Thymus (tissue), 11 donors: Measurements from ENCODE around the gene NEK9. TPM values are rescaled to one million over a fixed set of nuclear protein-coding genes. Genes with fewer than 3 reads are reported as not detected.
A peak's percentile ranks its signal among the peaks of the same experiment; 100 is the strongest.
"Not testable (repeated sequence)": the region's sequence is repeated elsewhere in the genome, so short reads cannot be mapped to it uniquely, and the experiment has no call there.

Experiments
- DNase-seq, 9 donors: peaks; one replicate each; pipeline ENCODE4 v3.0.0-alpha.2; 2013; ENCODE audit warnings: low spot score in 9 of 9, low read depth in 6 of 9, missing footprints in 1 of 9
- H3K27ac ChIP-seq, 2 donors: one replicate each; pipeline ENCODE4 v1.5.1; 2013; ENCODE audit warnings: control low read depth in 1 of 2, low read depth in 1 of 2, low read length in 1 of 2, mild to moderate bottlenecking in 1 of 2, moderate library complexity in 1 of 2
- H3K27me3 ChIP-seq, 2 donors: one replicate each; pipeline ENCODE4 v1.5.1; 2013; ENCODE audit warnings: low read length in 1 of 2; ENCODE audit not compliant: control insufficient read depth in 2 of 2, insufficient read depth in 1 of 2
- H3K36me3 ChIP-seq, 2 donors: one replicate each; pipeline ENCODE4 v1.5.1; 2013; ENCODE audit warnings: low read length in 1 of 2, mild to moderate bottlenecking in 1 of 2, moderate library complexity in 1 of 2; ENCODE audit not compliant: control insufficient read depth in 2 of 2, insufficient read depth in 2 of 2
- H3K4me1 ChIP-seq, 2 donors: one replicate each; pipeline ENCODE4 v1.5.1; 2013; ENCODE audit warnings: low read length in 2 of 2; ENCODE audit not compliant: control insufficient read depth in 2 of 2, insufficient read depth in 2 of 2
- H3K4me3 ChIP-seq, 2 donors: one replicate each; pipeline ENCODE4 v1.5.1; 2013; ENCODE audit warnings: low read length in 2 of 2, control low read depth in 1 of 2, mild to moderate bottlenecking in 1 of 2
- H3K9me3 ChIP-seq, 2 donors: one replicate each; pipeline ENCODE4 v1.5.1; 2013; ENCODE audit warnings: low read length in 1 of 2, mild to moderate bottlenecking in 1 of 2; ENCODE audit not compliant: control insufficient read depth in 2 of 2, insufficient read depth in 1 of 2
- WGBS: extraction: QIAGEN DNeasy Blood & Tissue Kit; methylation state at CpG from one replicate; pipeline ENCODE4 v1.1.7; 2013; 5-methylcytosine and 5-hydroxymethylcytosine counted together
- polyA plus RNA-seq: library from polyadenylated mRNA; stranded (reverse); fragments of 200-250 nt; gene quantifications from one replicate; pipeline ENCODE4 v1.2.3, GENCODE V29; 2013
- total RNA-seq: library from RNA; stranded (reverse); fragments of 120-200 nt; gene quantifications from one replicate; pipeline ENCODE4 v1.2.4, GENCODE V29; 2013
- donor health status: healthy.

The NEK9 gene
- total and polyA plus RNA-seq, 2 donors: 17.6 to 62.1 TPM

GRCh38 chr14:75069121-75069810, 57.6 kb downstream of the NEK9 start, which contains the start of gene ZC2HC1C:
Gene ZC2HC1C, plus strand, starts transcription at chr14:75069641. Its CDS starts 933 bp downstream, at chr14:75070574.
- peak within 1 kb of the TSS; percentile 48 to 76 for H3K27ac ChIP-seq
- no peaks in the 10 kb centered on the region for H3K36me3 ChIP-seq
- H3K4me1 ChIP-seq: peaks cover under 1 to 26% of the 10 kb centered on the region in 2 donors
- WGBS: 7% methylated on average over 58 of the region's 58 CpGs
- peak in 6 of 9 donors; percentile 24 to 64 (median 44) for DNase-seq
- peak within 1 kb of the TSS; percentile 48 to 65 for H3K4me3 ChIP-seq
- no peaks in the 10 kb centered on the region for H3K9me3 ChIP-seq
- H3K27me3 ChIP-seq: peaks cover 0 to 6% of the 10 kb centered on the region in 2 donors

DNA sequence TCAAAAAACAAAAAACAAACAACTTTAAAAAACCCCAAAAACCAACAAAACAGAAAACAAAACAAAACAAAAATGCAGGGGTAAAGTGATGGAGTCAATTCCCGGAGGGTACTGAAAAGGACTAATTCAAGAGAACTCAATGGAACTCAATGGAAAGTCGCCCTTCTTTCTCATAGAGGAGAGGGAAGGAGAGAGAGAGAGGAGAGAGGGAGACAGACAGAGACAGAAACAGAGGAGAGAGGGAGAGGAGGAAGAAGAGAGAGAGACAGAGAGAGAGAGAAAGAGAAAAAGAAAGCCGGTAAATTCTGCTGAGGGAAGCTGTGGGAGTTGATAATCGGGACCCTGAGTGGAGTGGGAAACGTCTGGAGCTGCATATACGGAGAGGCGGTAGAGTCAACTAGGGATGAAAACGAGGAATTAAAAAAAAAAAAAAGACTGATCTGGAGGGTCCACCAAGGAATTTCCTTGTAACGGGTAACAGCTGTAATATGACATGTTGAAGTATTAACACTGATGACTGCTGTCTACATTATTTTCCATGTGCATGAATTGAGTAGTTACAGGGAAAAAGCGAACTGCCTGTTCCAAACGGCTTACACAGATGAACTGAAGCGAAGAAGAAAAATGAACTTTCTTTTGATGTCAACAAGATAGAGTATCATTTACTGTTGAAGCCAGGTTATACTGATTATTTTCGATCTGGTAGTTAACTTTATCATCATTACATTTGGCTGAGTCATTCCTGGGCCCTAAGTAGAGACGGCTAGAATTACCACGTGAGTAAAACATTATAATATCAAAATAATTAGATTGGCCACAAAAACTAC, 58.3 kb downstream of the NEK9 start:
- Histone ChIP-seq H3K4me1 (peaks cover 3 to 28% of the 10 kb centered on the region in 2 donors), H3K27ac (peak overlapping the region in 1 of 2 donors; percentile 8), H3K4me3 (peak overlapping the region; percentile 48 to 65), H3K27me3 (peaks cover 0 to 6% of the 10 kb centered on the region in 2 donors), H3K36me3 (no peaks in the 10 kb centered on the region), H3K9me3 (no peaks in the 10 kb centered on the region)
- 52% methylated on average over 15 of the region's 15 CpGs for WGBS
- peak in 1 of 9 donors; percentile 19 for DNase-seq

DNA sequence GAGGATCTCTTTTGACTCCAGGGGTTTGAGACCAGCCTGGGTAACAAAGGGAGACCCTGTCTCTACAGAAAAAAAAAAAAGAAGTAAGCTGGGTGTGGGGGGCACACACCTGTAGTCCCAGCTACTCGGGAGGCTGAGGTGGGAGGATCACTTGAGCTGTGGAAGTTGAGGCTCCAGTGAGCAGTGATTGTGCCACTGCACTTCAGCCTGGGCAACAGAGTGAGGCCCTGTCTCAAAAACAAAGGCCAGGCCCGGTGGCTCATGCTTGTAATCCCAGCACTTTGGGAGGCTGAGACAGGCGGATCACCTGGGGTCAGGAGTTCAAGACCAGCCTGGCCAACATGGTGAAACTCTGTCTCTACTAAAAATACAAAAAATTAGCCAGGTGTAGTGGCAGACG, 59.1 kb downstream of the NEK9 start:
- WGBS: 98% methylated on average over 4 of the region's 4 CpGs
- H3K4me1 ChIP-seq: peaks cover 10 to 35% of the 10 kb centered on the region in 2 donors
- not testable (repeated sequence) for H3K36me3 ChIP-seq, H3K9me3 ChIP-seq, H3K4me3 ChIP-seq, DNase-seq, H3K27ac ChIP-seq, H3K27me3 ChIP-seq

- DNase-seq: no peak
- Histone ChIP-seq H3K4me1 (peaks cover 10 to 35% of the 10 kb centered on the region in 2 donors), H3K4me3 (no peak overlapping the region), H3K27me3 (peaks cover 0 to 6% of the 10 kb centered on the region in 2 donors), H3K27ac (no peak overlapping the region), H3K36me3 (no peaks in the 10 kb centered on the region), H3K9me3 (no peaks in the 10 kb centered on the region)
- 100% methylated on average over 1 of the region's 1 CpG for WGBS
Observed at GRCh38 chr14:75067212-75067611, 59.6 kb downstream of the NEK9 start.

- no peak for DNase-seq
- H3K4me1 ChIP-seq: peaks cover 10 to 35% of the 10 kb centered on the region in 2 donors
- H3K9me3 ChIP-seq: no peaks in the 10 kb centered on the region
- 98% methylated on average over 3 of the region's 3 CpGs for WGBS
- no peak overlapping the region for H3K4me3 ChIP-seq
- H3K36me3 ChIP-seq: no peaks in the 10 kb centered on the region
- no peak overlapping the region for H3K27ac ChIP-seq
- H3K27me3 ChIP-seq: peaks cover 0 to 6% of the 10 kb centered on the region in 2 donors
Observed at GRCh38 chr14:75066691-75067090, 60.2 kb downstream of the NEK9 start.

GRCh38 chr14:75064205-75064567, 62.7 kb downstream of the NEK9 start:
- Histone ChIP-seq H3K4me3 (peak overlapping the region; percentile 74 to 92), H3K9me3 (no peaks in the 10 kb centered on the region), H3K27me3 (no peaks in the 10 kb centered on the region), H3K36me3 (peaks cover 0 to 7% of the 10 kb centered on the region in 2 donors), H3K27ac (no peak overlapping the region), H3K4me1 (peaks cover 10 to 24% of the 10 kb centered on the region in 2 donors)
- no peak for DNase-seq
- WGBS: 61% methylated on average over 8 of the region's 8 CpGs

- Histone ChIP-seq H3K4me3 (peak within 1 kb of the TSS; percentile 74 to 92), H3K36me3 (peaks cover 0 to 7% of the 10 kb centered on the region in 2 donors), H3K4me1 (peaks cover 10 to 20% of the 10 kb centered on the region in 2 donors), H3K9me3 (no peaks in the 10 kb centered on the region), H3K27me3 (no peaks in the 10 kb centered on the region), H3K27ac (peak within 1 kb of the TSS; percentile 67 to 71)
- WGBS: under 1% methylated on average over 34 of the region's 34 CpGs
- DNase-seq: peak; percentile 69 to 94 (median 85)
Observed at GRCh38 chr14:75063491-75064204, 63.2 kb downstream of the NEK9 start, which contains the start of gene ACYP1. Gene ACYP1, minus strand, starts transcription at chr14:75064024. Its CDS starts 471 bp downstream, at chr14:75063553.

- peak overlapping the region; percentile 74 to 92 for H3K4me3 ChIP-seq
- DNase-seq: peak in 1 of 9 donors; percentile 14
- H3K27me3 ChIP-seq: no peaks in the 10 kb centered on the region
- H3K9me3 ChIP-seq: no peaks in the 10 kb centered on the region
- peak overlapping the region in 1 of 2 donors; percentile 19 for H3K27ac ChIP-seq
- peaks cover 0 to 11% of the 10 kb centered on the region in 2 donors for H3K36me3 ChIP-seq
- peaks cover 10 to 14% of the 10 kb centered on the region in 2 donors for H3K4me1 ChIP-seq
- 36% methylated on average over 5 of the region's 5 CpGs for WGBS
Observed at GRCh38 chr14:75063013-75063412, 63.8 kb downstream of the NEK9 start.
